ENCODE results near the gene SLC16A1. TPM values are rescaled to one million over a fixed set of nuclear protein-coding genes. Genes with fewer than 3 reads are reported as not detected.

The SLC16A1 gene
- total and polyA plus RNA-seq, 4 donors, result 28.3 to 87.3 (median 34.5) TPM

DNA sequence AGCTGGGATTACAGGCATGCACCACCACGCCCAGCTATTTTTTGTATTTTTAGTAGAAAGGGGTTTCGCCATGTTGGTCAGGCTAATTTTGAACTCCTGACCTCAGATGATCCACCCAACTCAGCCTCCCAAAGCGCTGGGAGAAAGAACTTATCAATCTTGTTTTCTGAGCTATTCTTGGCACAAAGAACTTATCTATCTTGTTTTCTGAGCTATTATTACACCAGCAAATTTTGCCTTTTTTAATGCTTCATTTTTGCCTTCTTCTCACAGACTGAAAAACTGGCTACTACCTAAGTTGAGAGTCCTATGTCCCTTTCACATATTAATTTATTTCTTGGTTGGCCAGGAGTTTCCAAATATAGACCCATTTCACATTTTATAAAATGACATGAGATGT lies 9.3 kb downstream of the SLC16A1 start:
- no peak overlapping the region for H3K9ac ChIP-seq (ENCODE audit: low read depth in 1 of 2, low read length in 2 of 2)
- no peak overlapping the region for H3K27ac ChIP-seq (ENCODE audit: low read depth in 1 of 2, low read length in 2 of 2)
- TF ChIP-seq GABPA (IDR thresholded peaks at IDR 0.05 in 1 of 2, conservative IDR thresholded peaks at IDR 0.05 in 1 of 2), result no peak
- TF ChIP-seq, protein P1, sequence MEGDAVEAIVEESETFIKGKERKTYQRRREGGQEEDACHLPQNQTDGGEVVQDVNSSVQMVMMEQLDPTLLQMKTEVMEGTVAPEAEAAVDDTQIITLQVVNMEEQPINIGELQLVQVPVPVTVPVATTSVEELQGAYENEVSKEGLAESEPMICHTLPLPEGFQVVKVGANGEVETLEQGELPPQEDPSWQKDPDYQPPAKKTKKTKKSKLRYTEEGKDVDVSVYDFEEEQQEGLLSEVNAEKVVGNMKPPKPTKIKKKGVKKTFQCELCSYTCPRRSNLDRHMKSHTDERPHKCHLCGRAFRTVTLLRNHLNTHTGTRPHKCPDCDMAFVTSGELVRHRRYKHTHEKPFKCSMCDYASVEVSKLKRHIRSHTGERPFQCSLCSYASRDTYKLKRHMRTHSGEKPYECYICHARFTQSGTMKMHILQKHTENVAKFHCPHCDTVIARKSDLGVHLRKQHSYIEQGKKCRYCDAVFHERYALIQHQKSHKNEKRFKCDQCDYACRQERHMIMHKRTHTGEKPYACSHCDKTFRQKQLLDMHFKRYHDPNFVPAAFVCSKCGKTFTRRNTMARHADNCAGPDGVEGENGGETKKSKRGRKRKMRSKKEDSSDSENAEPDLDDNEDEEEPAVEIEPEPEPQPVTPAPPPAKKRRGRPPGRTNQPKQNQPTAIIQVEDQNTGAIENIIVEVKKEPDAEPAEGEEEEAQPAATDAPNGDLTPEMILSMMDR (IDR thresholded peaks at IDR 0.05; ENCODE audit: low read depth, low read length, missing input control), result no peak
- TF ChIP-seq HNF4G (IDR thresholded peaks at IDR 0.05), result no peak
- no peak for TF ChIP-seq TAF1 (conservative IDR thresholded peaks at IDR 0.05)
- TF ChIP-seq RXRA (IDR thresholded peaks at IDR 0.05), result no peak
- TF ChIP-seq EGR1 (IDR thresholded peaks at IDR 0.05; ENCODE audit: low read depth in 2 of 2), result no peak
- TF ChIP-seq, protein P2, sequence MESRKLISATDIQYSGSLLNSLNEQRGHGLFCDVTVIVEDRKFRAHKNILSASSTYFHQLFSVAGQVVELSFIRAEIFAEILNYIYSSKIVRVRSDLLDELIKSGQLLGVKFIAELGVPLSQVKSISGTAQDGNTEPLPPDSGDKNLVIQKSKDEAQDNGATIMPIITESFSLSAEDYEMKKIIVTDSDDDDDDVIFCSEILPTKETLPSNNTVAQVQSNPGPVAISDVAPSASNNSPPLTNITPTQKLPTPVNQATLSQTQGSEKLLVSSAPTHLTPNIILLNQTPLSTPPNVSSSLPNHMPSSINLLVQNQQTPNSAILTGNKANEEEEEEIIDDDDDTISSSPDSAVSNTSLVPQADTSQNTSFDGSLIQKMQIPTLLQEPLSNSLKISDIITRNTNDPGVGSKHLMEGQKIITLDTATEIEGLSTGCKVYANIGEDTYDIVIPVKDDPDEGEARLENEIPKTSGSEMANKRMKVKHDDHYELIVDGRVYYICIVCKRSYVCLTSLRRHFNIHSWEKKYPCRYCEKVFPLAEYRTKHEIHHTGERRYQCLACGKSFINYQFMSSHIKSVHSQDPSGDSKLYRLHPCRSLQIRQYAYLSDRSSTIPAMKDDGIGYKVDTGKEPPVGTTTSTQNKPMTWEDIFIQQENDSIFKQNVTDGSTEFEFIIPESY (IDR thresholded peaks at IDR 0.05), result no peak
- no peak for TF ChIP-seq HNF4A (conservative IDR thresholded peaks at IDR 0.05)
- TF ChIP-seq, protein P3, sequence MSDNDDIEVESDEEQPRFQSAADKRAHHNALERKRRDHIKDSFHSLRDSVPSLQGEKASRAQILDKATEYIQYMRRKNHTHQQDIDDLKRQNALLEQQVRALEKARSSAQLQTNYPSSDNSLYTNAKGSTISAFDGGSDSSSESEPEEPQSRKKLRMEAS (IDR thresholded peaks at IDR 0.05), result no peak
- TF ChIP-seq, protein P4, sequence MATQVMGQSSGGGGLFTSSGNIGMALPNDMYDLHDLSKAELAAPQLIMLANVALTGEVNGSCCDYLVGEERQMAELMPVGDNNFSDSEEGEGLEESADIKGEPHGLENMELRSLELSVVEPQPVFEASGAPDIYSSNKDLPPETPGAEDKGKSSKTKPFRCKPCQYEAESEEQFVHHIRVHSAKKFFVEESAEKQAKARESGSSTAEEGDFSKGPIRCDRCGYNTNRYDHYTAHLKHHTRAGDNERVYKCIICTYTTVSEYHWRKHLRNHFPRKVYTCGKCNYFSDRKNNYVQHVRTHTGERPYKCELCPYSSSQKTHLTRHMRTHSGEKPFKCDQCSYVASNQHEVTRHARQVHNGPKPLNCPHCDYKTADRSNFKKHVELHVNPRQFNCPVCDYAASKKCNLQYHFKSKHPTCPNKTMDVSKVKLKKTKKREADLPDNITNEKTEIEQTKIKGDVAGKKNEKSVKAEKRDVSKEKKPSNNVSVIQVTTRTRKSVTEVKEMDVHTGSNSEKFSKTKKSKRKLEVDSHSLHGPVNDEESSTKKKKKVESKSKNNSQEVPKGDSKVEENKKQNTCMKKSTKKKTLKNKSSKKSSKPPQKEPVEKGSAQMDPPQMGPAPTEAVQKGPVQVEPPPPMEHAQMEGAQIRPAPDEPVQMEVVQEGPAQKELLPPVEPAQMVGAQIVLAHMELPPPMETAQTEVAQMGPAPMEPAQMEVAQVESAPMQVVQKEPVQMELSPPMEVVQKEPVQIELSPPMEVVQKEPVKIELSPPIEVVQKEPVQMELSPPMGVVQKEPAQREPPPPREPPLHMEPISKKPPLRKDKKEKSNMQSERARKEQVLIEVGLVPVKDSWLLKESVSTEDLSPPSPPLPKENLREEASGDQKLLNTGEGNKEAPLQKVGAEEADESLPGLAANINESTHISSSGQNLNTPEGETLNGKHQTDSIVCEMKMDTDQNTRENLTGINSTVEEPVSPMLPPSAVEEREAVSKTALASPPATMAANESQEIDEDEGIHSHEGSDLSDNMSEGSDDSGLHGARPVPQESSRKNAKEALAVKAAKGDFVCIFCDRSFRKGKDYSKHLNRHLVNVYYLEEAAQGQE (IDR thresholded peaks at IDR 0.05), result no peak
- no peak for TF ChIP-seq FOXA1 (IDR thresholded peaks at IDR 0.05)
- TF ChIP-seq YY1 (IDR thresholded peaks at IDR 0.05), result no peak
- no peak for TF ChIP-seq SP1 (IDR thresholded peaks at IDR 0.05)
- no peak for TF ChIP-seq NR2F2 (IDR thresholded peaks at IDR 0.05)
- H3K9me3 ChIP-seq (ENCODE audit: control insufficient read depth in 4 of 4, low read length in 3 of 4), result no peaks in the 10 kb centered on the region
- no peak for DNase-seq (ENCODE audit: low spot score)
- WGBS, result 86% methylated on average over 3 of the region's 3 CpGs
- H3K36me3 ChIP-seq (ENCODE audit: control insufficient read depth in 4 of 4, insufficient read depth in 3 of 4, low read depth in 1 of 4, low read length in 3 of 4), result peaks cover 0 to 2% (median 0%) of the 10 kb centered on the region in 4 donors
- H3K4me3 ChIP-seq (ENCODE audit: low read depth in 1 of 3, low read length in 3 of 3), result no peak overlapping the region
- H3K27me3 ChIP-seq (ENCODE audit: control insufficient read depth in 4 of 4, insufficient read depth in 4 of 4, low read length in 3 of 4), result no peaks in the 10 kb centered on the region
- no peaks in the 10 kb centered on the region for H3K4me1 ChIP-seq (ENCODE audit: control insufficient read depth in 4 of 4, insufficient read depth in 4 of 4, low read length in 3 of 4)

DNA sequence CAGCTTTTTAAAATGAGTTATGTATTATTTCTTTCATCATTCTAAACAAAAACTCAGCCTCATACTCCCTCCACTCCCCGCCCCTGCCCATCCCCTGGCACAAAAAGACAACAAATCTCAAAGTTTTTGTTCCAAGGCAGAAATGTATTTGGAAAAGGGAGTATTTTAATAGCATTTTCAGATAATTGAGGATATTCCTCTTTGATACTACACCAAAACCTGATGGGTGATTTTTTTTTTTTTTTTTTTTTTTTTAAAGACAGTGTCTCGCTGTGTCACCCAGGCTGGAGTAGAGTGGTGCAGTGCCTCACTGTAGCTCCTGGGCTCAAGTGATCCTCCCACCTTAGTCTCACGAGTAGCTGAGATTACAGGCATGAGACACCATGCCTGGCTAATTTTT lies 16.2 kb downstream of the SLC16A1 start:
- H3K9ac ChIP-seq (ENCODE audit: low read depth in 1 of 2, low read length in 2 of 2), result no peak overlapping the region
- DNase-seq (ENCODE audit: low spot score), result no peak
- WGBS, result 80% methylated on average over 3 of the region's 3 CpGs
- no peaks in the 10 kb centered on the region for H3K27me3 ChIP-seq (ENCODE audit: control insufficient read depth in 4 of 4, insufficient read depth in 4 of 4, low read length in 3 of 4)
- H3K27ac ChIP-seq (ENCODE audit: low read depth in 1 of 2, low read length in 2 of 2), result no peak overlapping the region
- H3K36me3 ChIP-seq (ENCODE audit: control insufficient read depth in 4 of 4, insufficient read depth in 3 of 4, low read depth in 1 of 4, low read length in 3 of 4), result peaks cover 0 to 2% (median 0%) of the 10 kb centered on the region in 4 donors
- H3K4me3 ChIP-seq (ENCODE audit: low read depth in 1 of 3, low read length in 3 of 3), result no peak overlapping the region
- H3K9me3 ChIP-seq (ENCODE audit: control insufficient read depth in 4 of 4, low read length in 3 of 4), result no peaks in the 10 kb centered on the region
- peaks cover 3 to 20% (median 6%) of the 10 kb centered on the region in 4 donors for H3K4me1 ChIP-seq (ENCODE audit: control insufficient read depth in 4 of 4, insufficient read depth in 4 of 4, low read length in 3 of 4)
- TF ChIP-seq RXRA (IDR thresholded peaks at IDR 0.05), result no peak
- no peak for TF ChIP-seq FOXA2 (IDR thresholded peaks at IDR 0.05)
- TF ChIP-seq, protein P3 (IDR thresholded peaks at IDR 0.05), result no peak
- TF ChIP-seq, protein P2 (IDR thresholded peaks at IDR 0.05), result no peak
- TF ChIP-seq, protein P1 (IDR thresholded peaks at IDR 0.05; ENCODE audit: low read depth, low read length, missing input control), result no peak
- TF ChIP-seq, protein P4 (IDR thresholded peaks at IDR 0.05), result no peak
- no peak for TF ChIP-seq TAF1 (conservative IDR thresholded peaks at IDR 0.05)
